Suprapubic skin (tissue), 4 donors: Measurements from ENCODE around the gene MBNL2. TPM values are rescaled to one million over a fixed set of nuclear protein-coding genes. Genes with fewer than 3 reads are reported as not detected.

ENCODE experiments used
- DNase-seq, 2 donors: peaks; one replicate each; pipeline ENCODE4 v3.0.0-alpha.2; 2019; ENCODE audit warnings: low spot score in 2 of 2
- H3K27ac ChIP-seq: fragments of 200-600 bp; sonication (generic); one replicate; pipeline ENCODE4 v1.5.1; 2019
- H3K27me3 ChIP-seq: fragments of 200-600 bp; sonication (generic); one replicate; pipeline ENCODE4 v1.5.1; 2019
- H3K36me3 ChIP-seq: fragments of 200-600 bp; sonication (generic); one replicate; pipeline ENCODE4 v1.5.1; 2019
- H3K4me1 ChIP-seq: fragments of 200-600 bp; sonication (generic); one replicate; pipeline ENCODE4 v1.5.1; 2019
- H3K4me3 ChIP-seq: fragments of 200-600 bp; sonication (generic); one replicate; pipeline ENCODE4 v1.5.1; 2019; ENCODE audit warnings: mild to moderate bottlenecking
- H3K9me3 ChIP-seq: fragments of 200-600 bp; sonication (generic); one replicate; pipeline ENCODE4 v1.5.1; 2019
- CTCF ChIP-seq, 2 donors: fragments of 200-600 bp in 1 of 2; fragments of 450-650 bp in 1 of 2; sonication (generic) in 1 of 2; IDR thresholded peaks; one replicate each; pipeline ENCODE4 v1.5.1; 2016 to 2019; ENCODE audit warnings: antibody characterized with exemption in 2 of 2, mild to moderate bottlenecking in 1 of 2, moderate library complexity in 1 of 2
- EP300 ChIP-seq: sonication (generic); formaldehyde crosslinking; IDR thresholded peaks from one replicate; pipeline ENCODE4 v1.6.1; 2017; ENCODE audit warnings: antibody characterized with exemption
- POLR2A ChIP-seq, 2 donors: fragments of 450-650 bp; IDR thresholded peaks; one replicate each; pipeline ENCODE4 v1.6.1; 2017; ENCODE audit warnings: antibody characterized with exemption in 2 of 2, mild to moderate bottlenecking in 2 of 2, moderate library complexity in 2 of 2
- POLR2AphosphoS5 ChIP-seq, 3 donors: sonication (generic); formaldehyde crosslinking; IDR thresholded peaks; one replicate each; pipeline ENCODE4 v1.6.1; 2017; ENCODE audit warnings: antibody characterized with exemption in 3 of 3
- WGBS: methylation state at CpG from one replicate; pipeline ENCODE4 v1.1.5; 2018; 5-methylcytosine and 5-hydroxymethylcytosine counted together
- total RNA-seq, 4 donors: library from RNA; depleted of rRNA; stranded (reverse); fragments of >200 nt; gene quantifications; one replicate each; pipeline ENCODE4 v1.1.0, GENCODE V29; 2016

MBNL2 gene
- total RNA-seq, 4 donors from 2014 or later, result 64.2 to 92.4 (median 73.4) TPM

- H3K4me1 ChIP-seq, result peaks cover 9% of the 10 kb centered on the region
- no peaks in the 10 kb centered on the region for H3K9me3 ChIP-seq
- no peaks in the 10 kb centered on the region for H3K27me3 ChIP-seq
- no peak overlapping the region for H3K4me3 ChIP-seq
- no peaks in the 10 kb centered on the region for H3K36me3 ChIP-seq
- DNase-seq, result no peak
- TF ChIP-seq POLR2AphosphoS5 (IDR thresholded peaks at IDR 0.05) (no peak), EP300 (no peak), POLR2A (IDR thresholded peaks at IDR 0.05) (no peak), CTCF (IDR thresholded peaks at IDR 0.05) (no peak)
- 75% methylated on average over 4 of the region's 4 CpGs for WGBS
- H3K27ac ChIP-seq, result no peak overlapping the region
These were observed 208.2 kb downstream of the MBNL2 start for GRCh38 chr13:97430296-97430695.

- H3K9me3 ChIP-seq, result no peaks in the 10 kb centered on the region
- H3K27ac ChIP-seq, result no peak overlapping the region
- H3K4me3 ChIP-seq, result no peak overlapping the region
- no peaks in the 10 kb centered on the region for H3K27me3 ChIP-seq
- peaks cover 18% of the 10 kb centered on the region for H3K4me1 ChIP-seq
- 93% methylated on average over 4 of the region's 4 CpGs for WGBS
- TF ChIP-seq EP300 (no peak), POLR2AphosphoS5 (IDR thresholded peaks at IDR 0.05) (no peak), POLR2A (IDR thresholded peaks at IDR 0.05) (no peak), CTCF (IDR thresholded peaks at IDR 0.05) (no peak)
- no peaks in the 10 kb centered on the region for H3K36me3 ChIP-seq
- DNase-seq, result no peak
These were observed 209.1 kb downstream of the MBNL2 start for GRCh38 chr13:97431171-97431764.

GRCh38 chr13:97432232-97432916, 210.2 kb downstream of the MBNL2 start:
- H3K27me3 ChIP-seq, result no peaks in the 10 kb centered on the region
- 4% methylated on average over 19 of the region's 19 CpGs for WGBS

GRCh38 chr13:97432917-97433726, 211.0 kb downstream of the MBNL2 start:
- TF ChIP-seq CTCF (IDR thresholded peaks at IDR 0.05) (no peak), POLR2A (IDR thresholded peaks at IDR 0.05) (no peak), POLR2AphosphoS5 (IDR thresholded peaks at IDR 0.05) (peak in 1 of 3 donors; percentile 69), EP300 (no peak)
- H3K9me3 ChIP-seq, result no peaks in the 10 kb centered on the region
- peaks cover 35% of the 10 kb centered on the region for H3K4me1 ChIP-seq
- H3K4me3 ChIP-seq, result peak overlapping the region; percentile 87
- no peaks in the 10 kb centered on the region for H3K36me3 ChIP-seq
- peak overlapping the region; percentile 100 for H3K27ac ChIP-seq
- under 1% methylated on average over 29 of the region's 50 CpGs for WGBS
- peak; percentile 99 for DNase-seq
- H3K27me3 ChIP-seq, result no peaks in the 10 kb centered on the region

More at GRCh38 chr13:97432232-97432916, 210.2 kb downstream of the MBNL2 start:
- peaks cover 28% of the 10 kb centered on the region for H3K4me1 ChIP-seq
- peak overlapping the region; percentile 87 for H3K4me3 ChIP-seq
- TF ChIP-seq EP300 (no peak), CTCF (IDR thresholded peaks at IDR 0.05) (no peak), POLR2A (IDR thresholded peaks at IDR 0.05) (no peak), POLR2AphosphoS5 (IDR thresholded peaks at IDR 0.05) (no peak)
- peak overlapping the region; percentile 100 for H3K27ac ChIP-seq
- no peak for DNase-seq
- no peaks in the 10 kb centered on the region for H3K36me3 ChIP-seq
- no peaks in the 10 kb centered on the region for H3K9me3 ChIP-seq
